Measurements from ENCODE around the gene SIAH3.
A peak's percentile ranks its signal among the peaks of the same experiment; 100 is the strongest.
"Not testable (repeated sequence)": the region's sequence is repeated elsewhere in the genome, so short reads cannot be mapped to it uniquely, and the experiment has no call there.

Gene SIAH3

DNA sequence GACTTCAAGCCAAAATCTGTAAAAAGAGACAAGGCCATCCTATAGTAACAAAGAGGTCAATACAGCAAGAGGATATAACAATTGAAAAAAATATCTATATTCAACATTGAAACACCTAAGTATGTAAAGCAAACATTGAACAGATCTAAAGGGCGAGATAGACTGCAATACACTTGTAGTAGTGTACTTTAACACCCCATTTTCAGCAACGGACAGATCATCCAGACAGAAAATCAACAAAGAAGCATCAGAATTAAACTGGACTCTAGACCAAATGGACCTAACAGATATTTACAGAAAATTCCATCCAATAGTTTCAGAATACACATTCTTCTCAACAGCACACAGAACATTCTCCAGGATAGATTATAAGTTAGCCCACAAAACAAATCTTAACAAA lies 28.7 kb upstream of the SIAH3 start:
- Histone ChIP-seq H3K27me3 (ENCODE audit: insufficient read depth, low read length) (peaks cover 26% of the 10 kb centered on the region), H3K36me3 (ENCODE audit: insufficient read depth, low read length) (no peaks in the 10 kb centered on the region), H3K9ac (ENCODE audit: low read depth, low read length) (no peak overlapping the region), H3K4me3 (ENCODE audit: low read length) (no peak overlapping the region), H3K9me3 (ENCODE audit: insufficient read depth, low read depth, low read length) (no peaks in the 10 kb centered on the region), H3K27ac (ENCODE audit: low read depth, low read length) (no peak overlapping the region), H3K4me1 (ENCODE audit: insufficient read depth, low read length) (peaks cover 30% of the 10 kb centered on the region; the same call in 1 of the 2 replicates)
- WGBS = 93% methylated on average over 2 of the region's 2 CpGs

DNA sequence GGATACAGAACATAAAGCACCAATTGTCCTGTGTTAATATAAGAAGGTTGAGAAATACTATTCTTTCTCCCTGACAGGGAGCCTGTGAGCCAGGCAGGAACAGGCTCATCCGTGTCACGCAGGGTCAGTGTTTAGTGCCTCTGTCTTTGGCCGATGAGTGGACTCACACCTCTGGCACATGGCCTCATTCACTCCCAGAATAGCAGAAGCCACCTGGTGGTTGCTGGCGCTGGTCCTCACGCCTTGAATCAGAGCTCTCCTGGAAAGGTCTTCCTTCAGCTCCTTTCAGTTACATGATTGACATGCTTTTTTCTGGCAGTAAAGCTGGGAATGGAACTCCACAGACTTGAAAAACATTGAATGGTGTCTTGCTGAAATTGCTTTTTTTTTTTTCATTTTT lies 28.1 kb upstream of the SIAH3 start:
- Histone ChIP-seq H3K36me3 (ENCODE audit: insufficient read depth, low read length) (no peaks in the 10 kb centered on the region), H3K4me1 (ENCODE audit: insufficient read depth, low read length) (peaks cover 30% of the 10 kb centered on the region; the same call in 1 of the 2 replicates), H3K9me3 (ENCODE audit: insufficient read depth, low read depth, low read length) (no peaks in the 10 kb centered on the region), H3K27ac (ENCODE audit: low read depth, low read length) (no peak overlapping the region), H3K4me3 (ENCODE audit: low read length) (no peak overlapping the region), H3K27me3 (ENCODE audit: insufficient read depth, low read length) (peaks cover 31% of the 10 kb centered on the region), H3K9ac (ENCODE audit: low read depth, low read length) (no peak overlapping the region)
- 67% methylated on average over 5 of the region's 5 CpGs for WGBS

DNA sequence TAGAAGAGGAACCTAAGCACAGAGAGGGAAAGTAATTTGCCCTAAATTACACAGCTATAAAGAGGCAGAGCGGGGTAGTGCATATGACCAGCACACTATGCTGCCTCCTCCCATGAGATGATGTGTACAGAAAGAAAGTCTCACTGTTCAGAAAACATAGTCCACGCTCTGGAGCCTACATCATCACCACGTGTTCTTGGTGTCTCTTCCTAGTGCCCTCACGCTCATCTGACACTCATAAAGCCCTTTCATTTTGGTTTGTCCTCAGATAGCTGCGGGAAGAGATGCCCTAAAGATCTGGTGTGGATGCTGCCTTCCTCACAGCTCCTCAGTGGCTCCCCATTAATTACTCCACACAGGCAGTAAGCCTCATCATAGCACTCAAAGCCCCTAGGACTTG lies 27.4 kb upstream of the SIAH3 start:
- Histone ChIP-seq H3K4me1 (ENCODE audit: insufficient read depth, low read length) (peaks cover 27% of the 10 kb centered on the region; the same call in 1 of the 2 replicates), H3K27me3 (ENCODE audit: insufficient read depth, low read length) (peaks cover 29% of the 10 kb centered on the region)
- 95% methylated on average over 5 of the region's 5 CpGs for WGBS

DNA sequence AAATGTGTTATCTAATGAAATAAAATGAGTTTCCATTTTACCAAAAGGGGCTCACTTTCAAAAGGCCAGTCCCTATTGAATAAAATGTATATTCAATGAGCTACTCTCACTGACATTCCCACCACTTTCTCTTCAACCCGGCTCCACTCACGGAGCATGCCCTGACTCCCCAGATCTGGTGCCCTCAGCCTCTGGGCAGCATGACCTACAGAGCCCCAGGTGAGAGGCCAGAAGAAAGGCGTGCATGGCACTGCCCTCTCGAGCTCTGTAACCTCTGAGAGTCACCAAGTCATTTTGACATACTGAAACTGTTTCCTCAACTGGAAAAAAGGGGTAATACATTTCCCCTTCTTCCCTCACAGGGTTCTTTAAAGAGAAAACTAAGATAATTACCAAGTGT lies 25.2 kb upstream of the SIAH3 start:
- peaks cover 26% of the 10 kb centered on the region for H3K27me3 ChIP-seq (ENCODE audit: insufficient read depth, low read length)
- H3K36me3 ChIP-seq (ENCODE audit: insufficient read depth, low read length) = no peaks in the 10 kb centered on the region
- H3K9me3 ChIP-seq (ENCODE audit: insufficient read depth, low read depth, low read length) = no peaks in the 10 kb centered on the region
- H3K9ac ChIP-seq (ENCODE audit: low read depth, low read length) = no peak overlapping the region
- H3K4me1 ChIP-seq (ENCODE audit: insufficient read depth, low read length) = peaks cover 20% of the 10 kb centered on the region
- H3K4me3 ChIP-seq (ENCODE audit: low read length) = no peak overlapping the region
- no peak overlapping the region for H3K27ac ChIP-seq (ENCODE audit: low read depth, low read length)
- 92% methylated on average over 4 of the region's 4 CpGs for WGBS

More for the DNA sequence above, 27.4 kb upstream of the SIAH3 start:
- H3K9me3 ChIP-seq (ENCODE audit: insufficient read depth, low read depth, low read length) = no peaks in the 10 kb centered on the region
- H3K9ac ChIP-seq (ENCODE audit: low read depth, low read length) = no peak overlapping the region
- H3K27ac ChIP-seq (ENCODE audit: low read depth, low read length) = no peak overlapping the region
- no peak overlapping the region for H3K4me3 ChIP-seq (ENCODE audit: low read length)
- H3K36me3 ChIP-seq (ENCODE audit: insufficient read depth, low read length) = no peaks in the 10 kb centered on the region

DNA sequence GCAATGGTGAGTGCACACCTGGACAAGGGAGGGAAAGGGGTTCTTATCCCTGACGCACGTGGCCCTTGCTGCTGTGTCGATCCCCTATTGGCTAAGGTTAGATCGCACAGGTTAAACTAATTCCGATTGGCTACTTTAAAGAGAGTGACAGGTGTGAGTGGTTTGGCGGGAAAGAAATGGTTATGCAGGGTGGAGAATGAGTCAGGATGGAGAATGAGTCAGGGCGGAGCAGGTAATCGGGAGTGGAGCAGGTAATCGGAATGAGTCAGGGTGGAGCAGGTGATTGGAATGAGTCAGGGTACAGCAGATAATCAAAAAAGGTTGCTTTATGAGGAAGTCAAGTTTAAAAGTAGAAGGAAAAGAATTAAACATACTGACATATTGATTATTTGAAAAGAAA lies 24.4 kb upstream of the SIAH3 start:
- H3K27me3 ChIP-seq (ENCODE audit: insufficient read depth, low read length) = peaks cover 24% of the 10 kb centered on the region
- H3K27ac ChIP-seq (ENCODE audit: low read depth, low read length) = no peak overlapping the region
- no peak overlapping the region for H3K4me3 ChIP-seq (ENCODE audit: low read length)
- no peaks in the 10 kb centered on the region for H3K36me3 ChIP-seq (ENCODE audit: insufficient read depth, low read length)
- 92% methylated on average over 9 of the region's 9 CpGs for WGBS
- peaks cover 15% of the 10 kb centered on the region for H3K4me1 ChIP-seq (ENCODE audit: insufficient read depth, low read length)
- no peaks in the 10 kb centered on the region for H3K9me3 ChIP-seq (ENCODE audit: insufficient read depth, low read depth, low read length)
- no peak overlapping the region for H3K9ac ChIP-seq (ENCODE audit: low read depth, low read length)

DNA sequence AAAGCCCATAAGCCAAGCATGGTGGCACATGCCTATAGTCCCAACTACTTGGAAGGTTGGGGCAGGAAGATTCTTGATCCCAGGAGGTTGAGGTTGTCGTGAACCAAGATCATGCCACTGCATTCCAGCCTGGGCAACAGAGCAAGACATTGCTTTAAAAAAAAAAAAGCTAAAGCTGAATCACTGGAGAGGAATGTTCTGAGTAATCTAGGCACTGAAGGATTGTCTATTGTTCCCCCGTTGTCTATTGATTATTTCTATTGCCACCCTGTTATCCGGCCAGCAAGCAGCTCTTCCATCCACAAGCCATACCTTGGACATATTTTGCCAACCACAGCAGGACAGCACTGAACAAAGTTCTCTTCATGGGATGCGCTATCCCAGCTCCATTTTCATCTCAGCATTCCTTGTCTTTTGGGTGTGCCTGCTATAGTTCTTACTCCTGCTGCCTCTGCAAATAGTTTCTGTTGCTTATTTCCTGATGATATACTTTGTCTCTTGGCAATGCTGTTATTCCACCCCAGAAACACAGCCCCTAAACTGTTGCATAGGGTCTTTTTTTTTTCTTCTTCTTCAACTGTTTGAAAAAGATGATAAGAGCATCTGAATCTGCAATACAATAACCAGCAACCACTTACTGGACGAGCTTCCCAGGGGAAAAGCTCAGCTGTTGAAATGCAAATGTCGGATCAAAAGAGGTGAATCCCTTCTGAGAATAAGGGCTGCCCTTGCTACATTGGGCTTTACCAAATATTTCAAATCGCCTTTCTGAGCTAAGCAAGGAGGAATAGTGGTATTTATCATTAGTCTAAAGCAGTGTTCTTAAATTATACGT lies 22.2 kb upstream of the SIAH3 start:
- H3K9ac ChIP-seq (ENCODE audit: low read depth, low read length) = peak overlapping the region; percentile 20; the same call in 1 of the 2 replicates

DNA sequence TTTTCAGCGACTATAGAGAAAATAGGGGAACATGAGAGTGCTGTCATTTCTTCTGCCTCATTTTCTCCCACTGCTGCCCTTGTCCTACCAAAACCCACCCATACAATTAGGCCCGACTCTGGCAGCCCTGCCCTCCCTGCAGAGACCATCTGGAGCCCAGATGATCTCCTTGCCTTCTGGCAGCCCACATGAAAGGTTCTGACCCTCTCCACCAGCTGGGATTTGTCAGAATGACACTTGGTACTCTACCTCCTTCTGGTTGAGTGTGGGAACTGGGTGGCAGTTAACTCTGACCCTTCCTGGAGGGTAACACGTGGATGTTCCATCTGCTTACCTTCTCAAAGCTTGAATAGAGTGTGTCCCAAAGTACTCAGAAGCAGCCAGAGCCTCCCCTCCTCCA lies 21.0 kb upstream of the SIAH3 start:
- Histone ChIP-seq H3K9me3 (ENCODE audit: insufficient read depth, low read depth, low read length) (no peaks in the 10 kb centered on the region), H3K4me3 (ENCODE audit: low read length) (no peak overlapping the region), H3K9ac (ENCODE audit: low read depth, low read length) (no peak overlapping the region), H3K36me3 (ENCODE audit: insufficient read depth, low read length) (no peaks in the 10 kb centered on the region), H3K27me3 (ENCODE audit: insufficient read depth, low read length) (peaks cover 4% of the 10 kb centered on the region; the same call in 1 of the 2 replicates), H3K27ac (ENCODE audit: low read depth, low read length) (no peak overlapping the region), H3K4me1 (ENCODE audit: insufficient read depth, low read length) (peaks cover 15% of the 10 kb centered on the region)
- 83% methylated on average over 3 of the region's 3 CpGs for WGBS

More for the DNA sequence above, 22.2 kb upstream of the SIAH3 start:
- H3K4me3 ChIP-seq (ENCODE audit: low read length) = peak overlapping the region; percentile 9
- H3K27me3 ChIP-seq (ENCODE audit: insufficient read depth, low read length) = peaks cover 5% of the 10 kb centered on the region
- no peaks in the 10 kb centered on the region for H3K36me3 ChIP-seq (ENCODE audit: insufficient read depth, low read length)
- H3K27ac ChIP-seq (ENCODE audit: low read depth, low read length) = peak overlapping the region; percentile 44
- WGBS = 20% methylated on average over 8 of the region's 8 CpGs
- no peaks in the 10 kb centered on the region for H3K9me3 ChIP-seq (ENCODE audit: insufficient read depth, low read depth, low read length)
- H3K4me1 ChIP-seq (ENCODE audit: insufficient read depth, low read length) = peaks cover 15% of the 10 kb centered on the region

DNA sequence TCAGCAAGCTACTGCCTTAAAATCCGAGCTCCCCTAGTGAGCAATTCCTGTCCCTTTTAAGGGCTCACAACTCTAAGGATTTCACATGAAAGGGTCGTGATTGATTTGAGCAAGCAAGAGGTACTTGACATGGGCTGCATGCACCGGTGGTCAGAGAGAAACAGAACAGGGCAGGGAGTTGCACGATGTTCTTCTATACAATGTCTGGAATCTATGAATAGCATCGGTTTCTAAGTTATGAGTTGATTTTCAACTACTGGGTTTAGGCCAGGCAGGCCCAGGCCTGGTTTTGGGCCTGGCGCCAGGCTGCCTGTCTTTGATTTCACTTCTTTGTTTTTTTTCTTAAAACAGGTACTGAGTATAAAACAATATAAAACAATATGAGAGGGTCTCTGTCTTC lies 19.6 kb upstream of the SIAH3 start:
- not testable (repeated sequence) for H3K9ac ChIP-seq (ENCODE audit: low read depth, low read length); H3K9me3 ChIP-seq (ENCODE audit: insufficient read depth, low read depth, low read length); H3K27ac ChIP-seq (ENCODE audit: low read depth, low read length); H3K36me3 ChIP-seq (ENCODE audit: insufficient read depth, low read length); H3K27me3 ChIP-seq (ENCODE audit: insufficient read depth, low read length); H3K4me3 ChIP-seq (ENCODE audit: low read length)
- peaks cover 15% of the 10 kb centered on the region for H3K4me1 ChIP-seq (ENCODE audit: insufficient read depth, low read length)
- WGBS = 87% methylated on average over 6 of the region's 6 CpGs

DNA sequence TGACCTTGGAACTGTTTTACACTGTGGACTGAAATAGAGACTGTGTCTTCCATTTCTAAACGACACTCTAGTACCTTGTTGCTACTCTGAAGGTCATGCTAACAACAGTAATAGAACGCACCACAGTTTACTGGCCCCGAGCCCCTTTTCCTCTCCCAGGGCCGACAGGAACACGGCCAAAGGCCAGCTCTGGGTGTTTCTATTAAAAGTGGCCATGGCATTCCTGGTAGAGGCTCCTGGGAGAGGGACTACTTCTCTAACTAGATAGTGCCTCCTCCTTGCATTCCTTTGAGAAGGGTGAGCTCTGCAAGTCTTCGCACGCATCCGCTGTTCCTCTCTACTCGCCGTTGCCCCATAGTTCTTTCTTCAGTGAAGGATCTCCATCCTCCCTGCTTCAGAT lies 18.7 kb upstream of the SIAH3 start:
- WGBS = 96% methylated on average over 10 of the region's 10 CpGs
- Histone ChIP-seq H3K9me3 (ENCODE audit: insufficient read depth, low read depth, low read length) (no peaks in the 10 kb centered on the region), H3K27me3 (ENCODE audit: insufficient read depth, low read length) (peaks cover 4% of the 10 kb centered on the region; the same call in 1 of the 2 replicates), H3K27ac (ENCODE audit: low read depth, low read length) (no peak overlapping the region), H3K36me3 (ENCODE audit: insufficient read depth, low read length) (no peaks in the 10 kb centered on the region), H3K9ac (ENCODE audit: low read depth, low read length) (no peak overlapping the region), H3K4me1 (ENCODE audit: insufficient read depth, low read length) (peaks cover 15% of the 10 kb centered on the region), H3K4me3 (ENCODE audit: low read length) (no peak overlapping the region)

DNA sequence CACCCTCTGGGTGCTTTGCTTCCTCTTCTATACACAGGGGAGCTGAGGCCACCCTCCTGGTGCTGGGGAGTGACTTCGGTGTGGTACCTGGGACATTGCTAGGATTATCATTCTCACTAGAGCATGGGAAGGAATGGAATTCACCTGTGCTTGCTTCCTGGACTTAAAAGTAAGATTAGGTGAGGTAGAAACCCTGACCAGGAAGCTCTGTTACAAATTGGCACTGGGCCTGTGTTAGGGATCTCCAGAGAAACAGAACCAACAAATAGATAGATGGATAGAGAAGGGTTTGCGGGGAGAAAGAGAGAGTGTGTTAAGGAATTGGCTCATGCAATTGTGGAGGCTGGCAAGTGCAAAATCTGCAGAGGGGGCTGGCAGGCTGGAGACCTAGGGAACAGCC lies 13.9 kb upstream of the SIAH3 start:
- no peak overlapping the region for H3K4me3 ChIP-seq (ENCODE audit: low read length)
- no peak overlapping the region for H3K27ac ChIP-seq (ENCODE audit: low read depth, low read length)
- H3K9me3 ChIP-seq (ENCODE audit: insufficient read depth, low read depth, low read length) = no peaks in the 10 kb centered on the region
- H3K36me3 ChIP-seq (ENCODE audit: insufficient read depth, low read length) = no peaks in the 10 kb centered on the region
- WGBS = 94% methylated on average over 2 of the region's 2 CpGs
- H3K4me1 ChIP-seq (ENCODE audit: insufficient read depth, low read length) = no peaks in the 10 kb centered on the region
- H3K27me3 ChIP-seq (ENCODE audit: insufficient read depth, low read length) = no peaks in the 10 kb centered on the region
- no peak overlapping the region for H3K9ac ChIP-seq (ENCODE audit: low read depth, low read length)

DNA sequence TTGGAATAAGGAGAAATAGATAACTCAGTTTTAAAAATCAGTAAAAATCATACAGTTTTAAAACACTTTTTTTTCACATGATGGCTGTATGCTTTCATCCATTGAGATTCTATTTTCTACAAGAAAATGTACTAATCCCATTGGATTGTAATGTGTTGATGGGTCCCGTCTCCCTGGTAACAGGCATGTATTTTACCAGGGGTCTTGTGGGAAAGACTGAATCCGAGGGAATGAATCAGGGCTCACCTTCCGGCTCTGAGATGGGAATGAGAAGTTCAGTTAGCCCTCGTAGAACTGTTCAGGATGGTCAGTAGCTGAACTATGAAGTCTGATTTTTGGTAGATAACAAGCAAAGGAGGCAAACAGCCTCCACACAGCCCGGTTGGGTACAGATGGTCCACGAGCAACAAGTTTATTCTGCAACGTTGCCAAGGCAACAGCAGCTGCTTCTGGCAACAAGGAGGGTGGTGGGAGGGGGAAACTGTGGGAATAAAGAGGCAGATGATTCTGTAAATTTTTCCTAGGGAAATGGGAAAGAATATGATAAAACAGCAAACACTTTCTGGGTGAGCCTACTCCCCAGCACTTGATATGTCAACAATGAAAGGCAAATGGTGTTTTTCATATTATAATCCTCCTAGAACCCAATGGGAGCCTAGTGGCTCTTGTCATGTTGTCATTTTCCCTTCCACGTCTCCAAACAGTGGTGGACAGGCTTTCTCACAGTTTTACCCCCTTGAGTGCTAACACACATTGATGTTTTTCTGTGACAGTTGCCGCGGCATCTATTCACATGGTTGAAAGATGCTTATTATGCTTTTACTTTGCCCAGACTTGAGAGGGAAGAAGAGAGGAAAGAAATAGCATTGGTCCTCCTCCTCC lies 12.4 kb upstream of the SIAH3 start:
- no peak overlapping the region for H3K27ac ChIP-seq (ENCODE audit: low read depth, low read length)
- H3K27me3 ChIP-seq (ENCODE audit: insufficient read depth, low read length) = no peaks in the 10 kb centered on the region
- no peak overlapping the region for H3K9ac ChIP-seq (ENCODE audit: low read depth, low read length)
- WGBS = 78% methylated on average over 10 of the region's 10 CpGs
- H3K4me3 ChIP-seq (ENCODE audit: low read length) = no peak overlapping the region
- no peaks in the 10 kb centered on the region for H3K9me3 ChIP-seq (ENCODE audit: insufficient read depth, low read depth, low read length)
- H3K36me3 ChIP-seq (ENCODE audit: insufficient read depth, low read length) = no peaks in the 10 kb centered on the region
- peaks cover 10% of the 10 kb centered on the region; the same call in 1 of the 2 replicates for H3K4me1 ChIP-seq (ENCODE audit: insufficient read depth, low read length)

All from HUES64 (cell line).